Astrocyte (in vitro differentiated cells and primary cell): ENCODE results near the gene ODF2L. TPM values are rescaled to one million over a fixed set of nuclear protein-coding genes. Genes with fewer than 3 reads are reported as not detected.

Experiments used
- DNase-seq: peaks from one replicate; pipeline ENCODE4 v3.0.0-alpha.2; 2010; ENCODE audit warnings: low read depth
- FAIRE-seq: peaks from 2 replicates; lab custom pipeline; 2011; peaks lifted over from hg19 to GRCh38; lab: Jason Lieb, UNC
- H2AFZ ChIP-seq: 2 replicates; pipeline ENCODE4 v1.6.0; 2012; ENCODE audit warnings: low read depth, low read length, inconsistent platforms
- H3K27ac ChIP-seq: 2 replicates; pipeline ENCODE4 v1.5.1; 2011; ENCODE audit warnings: low read depth, low read length, inconsistent platforms
- H3K27me3 ChIP-seq: 2 replicates; pipeline ENCODE4 v1.6.0; 2011; ENCODE audit warnings: low read length, inconsistent platforms; ENCODE audit not compliant: insufficient read depth
- H3K36me3 ChIP-seq: 2 replicates; pipeline ENCODE4 v1.5.1; 2011; ENCODE audit warnings: low read length, inconsistent platforms; ENCODE audit not compliant: insufficient read depth
- H3K4me1 ChIP-seq: 2 replicates; pipeline ENCODE4 v1.5.1; 2011; ENCODE audit warnings: low read length, inconsistent platforms; ENCODE audit not compliant: insufficient read depth
- H3K4me2 ChIP-seq: 2 replicates; pipeline ENCODE4 v1.6.0; 2012; ENCODE audit warnings: low read length, inconsistent platforms
- H3K4me3 ChIP-seq: 2 replicates; pipeline ENCODE4 v1.5.1; 2011; ENCODE audit warnings: low read depth, mild to moderate bottlenecking, low read length, inconsistent platforms; ENCODE audit not compliant: insufficient read depth
- H3K79me2 ChIP-seq: 2 replicates; pipeline ENCODE4 v1.6.0; 2012; ENCODE audit warnings: mild to moderate bottlenecking, low read length, inconsistent platforms; ENCODE audit not compliant: insufficient read depth
- H3K9ac ChIP-seq: 2 replicates; pipeline ENCODE4 v1.6.0; 2012; ENCODE audit warnings: mild to moderate bottlenecking, low read length, inconsistent platforms
- H3K9me3 ChIP-seq: 2 replicates; pipeline ENCODE4 v1.5.1; 2012; ENCODE audit warnings: low read depth, mild to moderate bottlenecking, low read length, inconsistent platforms; ENCODE audit not compliant: insufficient read depth
- H4K20me1 ChIP-seq: 2 replicates; pipeline ENCODE4 v1.6.0; 2012; ENCODE audit warnings: low read length, inconsistent platforms; ENCODE audit not compliant: insufficient read depth
- H3K27ac Mint-ChIP-seq: one replicate; pipeline ENCODE4 v1.8.0; 2021; ENCODE audit warnings: mild to moderate bottlenecking, mixed read lengths; ENCODE audit not compliant: unreplicated experiment
- H3K27me3 Mint-ChIP-seq: one replicate; pipeline ENCODE4 v1.8.0; 2021; ENCODE audit warnings: low read depth, mixed read lengths; ENCODE audit not compliant: unreplicated experiment
- H3K36me3 Mint-ChIP-seq: one replicate; pipeline ENCODE4 v1.8.0; 2021; ENCODE audit warnings: low read depth, mixed read lengths; ENCODE audit not compliant: unreplicated experiment
- H3K4me1 Mint-ChIP-seq: one replicate; pipeline ENCODE4 v1.8.0; 2021; ENCODE audit warnings: low read depth, mixed read lengths; ENCODE audit not compliant: unreplicated experiment
- H3K4me3 Mint-ChIP-seq: one replicate; pipeline ENCODE4 v1.8.0; 2021; ENCODE audit warnings: mild to moderate bottlenecking, moderate library complexity, mixed read lengths; ENCODE audit not compliant: unreplicated experiment
- H3K9me3 Mint-ChIP-seq: one replicate; pipeline ENCODE4 v1.8.0; 2021; ENCODE audit warnings: mild to moderate bottlenecking, mixed read lengths; ENCODE audit not compliant: unreplicated experiment
- CTCF ChIP-seq: IDR thresholded peaks from 2 replicates; pipeline ENCODE4 v1.5.1; 2011; ENCODE audit warnings: low read depth, mild to moderate bottlenecking, inconsistent platforms, low read length, moderate library complexity; ENCODE audit not compliant: insufficient read depth
- EZH2 ChIP-seq: IDR thresholded peaks from 2 replicates; pipeline ENCODE4 v1.6.1; 2012; ENCODE audit warnings: mild to moderate bottlenecking, low read length, inconsistent platforms; ENCODE audit not compliant: insufficient read depth
- total RNA-seq: library from RNA; stranded (reverse); gene quantifications from 2 replicates; pipeline ENCODE4 v1.2.1, GENCODE V29; 2021

Gene ODF2L
- total RNA-seq, 1 donor from 2014 or later: 44.7 TPM

DNA sequence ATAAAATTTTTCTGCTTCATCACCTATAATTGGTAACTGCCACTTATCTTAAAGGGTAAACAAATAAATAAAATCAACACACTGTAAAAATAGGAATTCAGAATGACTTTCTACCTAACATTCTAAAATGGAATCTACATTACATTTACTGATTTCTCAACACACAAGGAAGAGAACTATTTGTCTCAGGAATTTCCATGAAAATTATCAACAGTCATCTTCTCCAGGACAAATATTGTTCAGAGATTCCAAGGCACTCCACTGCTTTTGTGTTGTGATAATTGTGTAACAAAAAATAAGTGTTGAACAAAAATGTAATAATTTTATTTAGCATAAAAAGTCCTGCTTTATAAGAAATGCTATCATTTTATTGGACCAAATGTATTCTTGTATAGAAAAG is 7.3 kb downstream of the ODF2L start:
- H3K79me2 ChIP-seq: peaks cover 77% of the 10 kb centered on the region
- H3K27ac ChIP-seq: no peak overlapping the region
- H2AFZ ChIP-seq: no peak overlapping the region
- H3K27me3 ChIP-seq: no peaks in the 10 kb centered on the region
- FAIRE-seq: peak; percentile 86
- no peak for TF ChIP-seq CTCF
- TF ChIP-seq EZH2: no peak
- H3K4me3 ChIP-seq: no peak overlapping the region
- H3K4me1 Mint-ChIP-seq: peaks cover 25% of the 10 kb centered on the region
- peaks cover 4% of the 10 kb centered on the region for H4K20me1 ChIP-seq
- H3K36me3 Mint-ChIP-seq: peaks cover 7% of the 10 kb centered on the region
- no peak overlapping the region for H3K4me3 Mint-ChIP-seq
- no peaks in the 10 kb centered on the region for H3K4me1 ChIP-seq
- no peaks in the 10 kb centered on the region for H3K9me3 Mint-ChIP-seq
- no peak overlapping the region for H3K9ac ChIP-seq
- no peaks in the 10 kb centered on the region for H3K27me3 Mint-ChIP-seq
- H3K4me2 ChIP-seq: no peak overlapping the region
- H3K9me3 ChIP-seq: no peaks in the 10 kb centered on the region
- no peak for DNase-seq
- no peak overlapping the region for H3K27ac Mint-ChIP-seq
- no peaks in the 10 kb centered on the region for H3K36me3 ChIP-seq

DNA sequence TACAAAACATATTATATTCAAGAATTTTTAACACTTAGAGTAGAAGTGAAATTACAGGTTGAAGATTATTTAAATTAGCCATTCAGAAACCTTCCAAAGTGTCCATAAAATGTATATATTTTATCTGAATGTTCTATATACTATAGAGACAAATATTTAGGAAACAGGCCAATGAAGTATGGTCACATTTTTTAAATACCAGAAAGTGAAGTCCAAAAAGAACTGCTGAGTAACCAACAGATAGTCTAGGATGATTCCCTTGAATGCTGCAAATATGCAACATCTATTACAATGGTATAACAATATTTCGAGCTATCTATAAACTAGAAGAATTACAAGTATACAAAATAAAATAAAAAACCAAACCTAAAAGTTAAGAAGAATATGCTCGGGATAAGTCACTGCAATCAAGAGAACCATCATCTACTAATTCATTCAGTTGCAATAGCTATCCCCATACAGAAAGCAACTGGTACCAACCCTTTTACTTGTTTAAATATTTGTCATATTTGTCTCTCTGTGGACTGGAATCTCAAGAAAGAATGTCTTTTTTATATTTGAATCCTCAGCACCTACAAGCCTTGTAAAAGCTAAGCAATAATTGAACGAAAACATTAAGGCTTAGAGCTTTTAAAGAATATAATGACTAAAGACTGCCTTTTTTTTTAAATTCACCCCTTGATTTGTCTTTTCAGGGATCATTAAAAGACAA is 8.1 kb downstream of the ODF2L start:
- no peaks in the 10 kb centered on the region for H3K4me1 ChIP-seq
- no peak overlapping the region for H3K4me3 ChIP-seq
- peaks cover 19% of the 10 kb centered on the region for H3K4me1 Mint-ChIP-seq
- H3K27ac ChIP-seq: no peak overlapping the region
- H3K36me3 ChIP-seq: no peaks in the 10 kb centered on the region
- no peak overlapping the region for H2AFZ ChIP-seq
- H3K4me3 Mint-ChIP-seq: no peak overlapping the region
- no peaks in the 10 kb centered on the region for H3K27me3 Mint-ChIP-seq
- no peak overlapping the region for H3K4me2 ChIP-seq
- peaks cover 4% of the 10 kb centered on the region for H4K20me1 ChIP-seq
- H3K9me3 ChIP-seq: no peaks in the 10 kb centered on the region
- H3K27me3 ChIP-seq: no peaks in the 10 kb centered on the region
- no peak overlapping the region for H3K27ac Mint-ChIP-seq
- no peak overlapping the region for H3K9ac ChIP-seq
- no peaks in the 10 kb centered on the region for H3K9me3 Mint-ChIP-seq
- no peak for FAIRE-seq
- DNase-seq: no peak
- H3K36me3 Mint-ChIP-seq: peaks cover 7% of the 10 kb centered on the region
- TF ChIP-seq CTCF (no peak), EZH2 (no peak)
- H3K79me2 ChIP-seq: peaks cover 70% of the 10 kb centered on the region

GRCh38 chr1:86382878-86383277 is 13.2 kb downstream of the ODF2L start:
- Histone ChIP-seq H2AFZ (no peak overlapping the region), H3K4me3 (no peak overlapping the region), H3K4me1 (no peaks in the 10 kb centered on the region), H3K27ac (no peak overlapping the region), H3K79me2 (peaks cover 19% of the 10 kb centered on the region), H3K36me3 (no peaks in the 10 kb centered on the region), H4K20me1 (no peaks in the 10 kb centered on the region), H3K27me3 (no peaks in the 10 kb centered on the region), H3K9ac (no peak overlapping the region), H3K9me3 (no peaks in the 10 kb centered on the region), H3K4me2 (no peak overlapping the region)
- H3K4me1 Mint-ChIP-seq: peaks cover 2% of the 10 kb centered on the region
- H3K36me3 Mint-ChIP-seq: peaks cover 7% of the 10 kb centered on the region
- TF ChIP-seq CTCF: no peak
- no peak for TF ChIP-seq EZH2
- peaks cover 5% of the 10 kb centered on the region for H3K9me3 Mint-ChIP-seq
- DNase-seq: no peak
- H3K4me3 Mint-ChIP-seq: no peak overlapping the region
- H3K27ac Mint-ChIP-seq: no peak overlapping the region
- FAIRE-seq: no peak
- no peaks in the 10 kb centered on the region for H3K27me3 Mint-ChIP-seq
